Ishikawa (cell line): ENCODE measurements around the gene FAM200A.

Experiments used
- CEBPB ChIP-seq: IDR thresholded peaks from 2 replicates; pipeline ENCODE4 v1.6.1; 2012
- CREB1 ChIP-seq: IDR thresholded peaks from 2 replicates; pipeline ENCODE4 v1.6.1; 2012; ENCODE audit warnings: low read depth
- EGR1 ChIP-seq: IDR thresholded peaks from 2 replicates; pipeline ENCODE4 v1.6.1; 2012
- EP300 ChIP-seq: IDR thresholded peaks from 2 replicates; pipeline ENCODE4 v1.6.1; 2012; ENCODE audit warnings: borderline replicate concordance
- FOXM1 ChIP-seq: IDR thresholded peaks from 2 replicates; pipeline ENCODE4 v1.6.1; 2012; ENCODE audit warnings: low read depth, borderline replicate concordance
- NFIC ChIP-seq: IDR thresholded peaks from 2 replicates; pipeline ENCODE4 v1.6.1; 2012
- RAD21 ChIP-seq: IDR thresholded peaks from 2 replicates; pipeline ENCODE4 v1.6.1; 2012; ENCODE audit warnings: low read depth
- TAF1 ChIP-seq: IDR thresholded peaks from 2 replicates; pipeline ENCODE4 v1.6.1; 2012; ENCODE audit warnings: low read depth, mild to moderate bottlenecking
- TCF12 ChIP-seq: IDR thresholded peaks from 2 replicates; pipeline ENCODE4 v1.6.1; 2012; ENCODE audit warnings: low read depth
- TEAD4 ChIP-seq: IDR thresholded peaks from 2 replicates; pipeline ENCODE4 v1.6.1; 2012
- YY1 ChIP-seq: IDR thresholded peaks from 2 replicates; pipeline ENCODE4 v1.6.1; 2012; ENCODE audit warnings: low read depth
- ZBTB7A ChIP-seq: IDR thresholded peaks from 2 replicates; pipeline ENCODE4 v1.6.1; 2012; ENCODE audit warnings: low read depth
- TF ChIP-seq, protein P1 (sequence below): IDR thresholded peaks from 2 replicates; pipeline ENCODE4 v1.6.1; 2012; ENCODE audit warnings: low read depth, mild to moderate bottlenecking
- TF ChIP-seq, protein P2 (sequence below): IDR thresholded peaks from 2 replicates; pipeline ENCODE4 v1.6.1; 2012
- TF ChIP-seq, protein P3 (sequence below): IDR thresholded peaks from 2 replicates; pipeline ENCODE4 v1.6.1; 2012

FAM200A gene

DNA sequence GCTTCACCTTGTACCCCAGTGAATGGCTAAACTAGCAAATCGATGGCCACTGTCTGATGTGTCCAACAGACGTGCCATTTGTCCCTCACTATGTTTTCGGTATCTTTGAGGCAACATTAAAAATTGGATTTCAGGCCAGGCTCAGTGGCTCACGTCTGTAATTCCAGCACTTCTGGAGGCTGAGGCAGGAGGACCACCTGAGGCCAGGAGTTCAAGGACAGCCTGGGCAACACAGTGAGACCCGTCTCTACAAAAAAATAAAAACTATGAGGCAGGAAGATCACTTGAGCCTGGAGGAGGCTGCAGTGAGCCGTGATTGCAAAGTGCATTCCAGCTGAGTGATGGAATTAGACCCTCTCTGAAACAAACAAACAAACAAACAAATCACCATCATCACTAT is 8.0 kb downstream of the FAM200A start:
- TF ChIP-seq CEBPB (no peak), NFIC (no peak), TCF12 (no peak), RAD21 (no peak)
- TF ChIP-seq, protein P1, sequence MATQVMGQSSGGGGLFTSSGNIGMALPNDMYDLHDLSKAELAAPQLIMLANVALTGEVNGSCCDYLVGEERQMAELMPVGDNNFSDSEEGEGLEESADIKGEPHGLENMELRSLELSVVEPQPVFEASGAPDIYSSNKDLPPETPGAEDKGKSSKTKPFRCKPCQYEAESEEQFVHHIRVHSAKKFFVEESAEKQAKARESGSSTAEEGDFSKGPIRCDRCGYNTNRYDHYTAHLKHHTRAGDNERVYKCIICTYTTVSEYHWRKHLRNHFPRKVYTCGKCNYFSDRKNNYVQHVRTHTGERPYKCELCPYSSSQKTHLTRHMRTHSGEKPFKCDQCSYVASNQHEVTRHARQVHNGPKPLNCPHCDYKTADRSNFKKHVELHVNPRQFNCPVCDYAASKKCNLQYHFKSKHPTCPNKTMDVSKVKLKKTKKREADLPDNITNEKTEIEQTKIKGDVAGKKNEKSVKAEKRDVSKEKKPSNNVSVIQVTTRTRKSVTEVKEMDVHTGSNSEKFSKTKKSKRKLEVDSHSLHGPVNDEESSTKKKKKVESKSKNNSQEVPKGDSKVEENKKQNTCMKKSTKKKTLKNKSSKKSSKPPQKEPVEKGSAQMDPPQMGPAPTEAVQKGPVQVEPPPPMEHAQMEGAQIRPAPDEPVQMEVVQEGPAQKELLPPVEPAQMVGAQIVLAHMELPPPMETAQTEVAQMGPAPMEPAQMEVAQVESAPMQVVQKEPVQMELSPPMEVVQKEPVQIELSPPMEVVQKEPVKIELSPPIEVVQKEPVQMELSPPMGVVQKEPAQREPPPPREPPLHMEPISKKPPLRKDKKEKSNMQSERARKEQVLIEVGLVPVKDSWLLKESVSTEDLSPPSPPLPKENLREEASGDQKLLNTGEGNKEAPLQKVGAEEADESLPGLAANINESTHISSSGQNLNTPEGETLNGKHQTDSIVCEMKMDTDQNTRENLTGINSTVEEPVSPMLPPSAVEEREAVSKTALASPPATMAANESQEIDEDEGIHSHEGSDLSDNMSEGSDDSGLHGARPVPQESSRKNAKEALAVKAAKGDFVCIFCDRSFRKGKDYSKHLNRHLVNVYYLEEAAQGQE = no peak

DNA sequence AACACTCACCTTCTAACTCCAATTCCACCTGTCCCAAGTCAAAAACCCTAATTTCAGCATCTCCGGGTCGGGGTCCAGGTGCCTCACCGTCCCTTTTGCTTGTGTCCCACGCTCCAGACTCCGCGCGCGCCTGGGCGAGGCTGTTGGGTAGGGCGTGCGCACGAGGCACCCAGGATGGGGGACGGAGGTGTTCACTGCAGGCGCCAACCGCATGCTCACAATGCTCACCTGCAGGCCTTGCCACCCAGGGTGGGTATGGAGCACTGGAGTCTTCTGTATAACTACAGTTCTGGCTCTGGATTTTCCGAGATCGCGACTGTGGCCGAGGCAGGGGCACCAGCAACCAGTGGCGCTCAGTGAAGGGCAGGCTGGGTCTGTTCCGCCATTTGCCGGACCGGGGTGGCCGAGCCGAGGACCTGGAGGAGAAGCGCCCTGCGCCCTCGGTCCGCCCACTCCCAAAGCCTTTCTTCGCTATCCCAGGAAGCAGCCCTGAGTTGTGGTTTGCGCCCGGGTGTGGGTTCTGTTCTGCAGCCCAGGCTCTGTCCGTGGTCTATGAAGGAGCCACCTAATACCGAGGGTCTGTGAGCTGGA is 8.7 kb downstream of the FAM200A start:
- no peak for TF ChIP-seq TCF12
- TF ChIP-seq CEBPB = no peak

DNA sequence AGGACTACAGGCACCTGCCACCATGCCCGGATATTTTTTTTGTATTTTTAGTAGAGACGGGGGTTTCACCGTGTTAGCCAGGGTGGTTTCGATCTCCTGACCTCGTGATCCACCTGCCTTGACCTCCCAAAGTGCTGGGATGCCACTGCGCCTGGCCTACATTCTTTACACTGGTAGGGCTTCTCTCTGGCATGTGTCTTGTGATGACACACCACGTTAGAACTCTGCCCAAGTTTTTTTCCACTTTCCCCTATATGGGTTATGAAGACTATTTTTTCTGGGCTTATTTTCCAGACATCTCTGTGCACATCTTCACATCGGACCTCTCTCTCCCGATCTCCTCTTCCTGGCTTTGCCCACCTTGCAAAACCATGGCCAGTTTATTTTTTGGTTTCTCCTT is 10.7 kb downstream of the FAM200A start:
- TF ChIP-seq TEAD4 = no peak
- no peak for TF ChIP-seq EP300
- no peak for TF ChIP-seq EGR1
- TF ChIP-seq CREB1 = no peak
- no peak for TF ChIP-seq NFIC
- no peak for TF ChIP-seq TCF12
- TF ChIP-seq, protein P1 = no peak
- TF ChIP-seq FOXM1 = no peak

DNA sequence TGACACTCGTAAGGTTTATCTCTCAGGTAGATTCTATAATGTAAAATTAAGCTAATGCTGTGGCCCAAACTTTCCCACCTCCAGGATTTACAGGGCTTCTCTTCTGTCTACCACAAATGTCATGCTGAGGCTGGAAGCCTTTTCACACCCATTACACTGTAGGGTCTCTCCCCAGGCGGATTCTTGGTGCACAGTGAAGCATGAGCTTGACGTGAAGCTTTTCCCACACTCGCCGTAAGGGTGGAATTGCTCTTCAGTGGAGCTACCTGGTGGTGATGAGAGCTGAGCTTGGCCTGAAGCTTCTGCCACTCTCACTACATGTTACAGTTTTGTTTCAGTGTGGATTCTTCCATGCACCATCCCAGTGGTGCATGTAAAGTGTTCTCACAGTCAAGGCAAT is 11.4 kb downstream of the FAM200A start:
- TF ChIP-seq TEAD4 (no peak), ZBTB7A (no peak), TCF12 (no peak), FOXM1 (no peak), NFIC (no peak), EP300 (no peak), CEBPB (no peak), EGR1 (no peak), CREB1 (no peak), YY1 (no peak)
- TF ChIP-seq, protein P2, sequence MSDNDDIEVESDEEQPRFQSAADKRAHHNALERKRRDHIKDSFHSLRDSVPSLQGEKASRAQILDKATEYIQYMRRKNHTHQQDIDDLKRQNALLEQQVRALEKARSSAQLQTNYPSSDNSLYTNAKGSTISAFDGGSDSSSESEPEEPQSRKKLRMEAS = no peak

DNA sequence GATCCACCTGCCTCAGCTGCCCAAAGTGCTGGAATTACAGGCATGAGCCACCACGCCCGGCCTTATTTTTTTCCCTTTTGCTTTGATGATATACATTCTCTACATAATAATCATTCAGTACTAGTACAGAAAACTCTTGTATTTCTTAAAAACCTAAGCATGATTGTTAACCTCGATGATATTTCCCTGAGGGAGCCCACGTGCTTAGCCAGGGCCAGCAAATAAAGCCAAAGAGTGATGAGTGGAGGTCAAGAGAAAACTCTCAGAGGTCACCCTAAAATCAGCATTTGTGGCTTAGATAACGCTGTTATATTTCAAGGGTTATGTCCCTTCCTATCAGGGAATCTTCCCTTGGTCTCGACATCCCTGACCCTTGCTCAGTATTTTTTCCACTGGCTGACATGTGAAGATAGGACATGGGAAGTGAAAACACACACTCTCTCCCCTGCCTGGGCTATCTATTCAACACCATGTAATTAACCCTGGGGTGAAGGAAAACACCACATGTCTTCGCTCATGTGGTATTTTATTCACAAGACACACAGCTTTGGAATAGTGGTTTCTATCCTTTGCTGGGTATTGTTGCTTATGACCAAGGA is 12.6 kb downstream of the FAM200A start:
- no peak for TF ChIP-seq TEAD4
- no peak for TF ChIP-seq YY1
- no peak for TF ChIP-seq EP300
- TF ChIP-seq RAD21 = no peak
- no peak for TF ChIP-seq NFIC
- no peak for TF ChIP-seq FOXM1
- TF ChIP-seq TCF12 = no peak
- TF ChIP-seq TAF1 = no peak
- TF ChIP-seq ZBTB7A = no peak
- TF ChIP-seq, protein P3, sequence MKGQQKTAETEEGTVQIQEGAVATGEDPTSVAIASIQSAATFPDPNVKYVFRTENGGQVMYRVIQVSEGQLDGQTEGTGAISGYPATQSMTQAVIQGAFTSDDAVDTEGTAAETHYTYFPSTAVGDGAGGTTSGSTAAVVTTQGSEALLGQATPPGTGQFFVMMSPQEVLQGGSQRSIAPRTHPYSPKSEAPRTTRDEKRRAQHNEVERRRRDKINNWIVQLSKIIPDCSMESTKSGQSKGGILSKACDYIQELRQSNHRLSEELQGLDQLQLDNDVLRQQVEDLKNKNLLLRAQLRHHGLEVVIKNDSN = no peak
- no peak for TF ChIP-seq CEBPB
- TF ChIP-seq CREB1 = no peak
- TF ChIP-seq, protein P2 = no peak
- TF ChIP-seq, protein P1 = no peak
- no peak for TF ChIP-seq EGR1
